ENCODE measurements around the gene ERCC1.
A peak's percentile ranks its signal among the peaks of the same experiment; 100 is the strongest.

Gene ERCC1

GRCh38 chr19:45404557-45405434 is 18.9 kb downstream of the ERCC1 start, which contains the start of gene PPP1R13L:
Gene PPP1R13L (minus strand): TSS chr19:45405069. CDS start chr19:45398318, 6,751 bp downstream.
- DNase-seq = no peak

GRCh38 chr19:45403781-45404556 is 19.7 kb downstream of the ERCC1 start:
- no peak for DNase-seq

- no peak for DNase-seq
Measured at GRCh38 chr19:45403272-45403671, 20.4 kb downstream of the ERCC1 start.

- peak; percentile 58 for DNase-seq
Measured at GRCh38 chr19:45402298-45403061, 21.2 kb downstream of the ERCC1 start.

GRCh38 chr19:45401815-45402214 is 21.9 kb downstream of the ERCC1 start:
- no peak for DNase-seq

GRCh38 chr19:45400192-45400591 is 23.5 kb downstream of the ERCC1 start:
- no peak for DNase-seq

GRCh38 chr19:45395821-45396617 is 27.7 kb downstream of the ERCC1 start:
- DNase-seq = no peak

- DNase-seq = no peak
Measured at GRCh38 chr19:45391871-45392665, 31.6 kb downstream of the ERCC1 start.

GRCh38 chr19:45391346-45391745 is 32.4 kb downstream of the ERCC1 start:
- DNase-seq = no peak

- DNase-seq = no peak
Measured at GRCh38 chr19:45385392-45386221, 38.1 kb downstream of the ERCC1 start.

GRCh38 chr19:45382426-45382825 is 41.3 kb downstream of the ERCC1 start:
- DNase-seq = no peak

- no peak for DNase-seq
Measured at GRCh38 chr19:45380107-45380506, 43.6 kb downstream of the ERCC1 start.

GRCh38 chr19:45376045-45376724 is 47.5 kb downstream of the ERCC1 start:
- peak; percentile 70 for DNase-seq

- DNase-seq = peak; percentile 100
Measured at GRCh38 chr19:45370410-45371204, 53.1 kb downstream of the ERCC1 start, which contains the start of gene ERCC2. Gene ERCC2 (minus strand): TSS chr19:45370573. CDS start chr19:45370540, 33 bp downstream.

GRCh38 chr19:45368737-45369340 is 54.9 kb downstream of the ERCC1 start:
- DNase-seq = no peak

GRCh38 chr19:45368127-45368526 is 55.6 kb downstream of the ERCC1 start:
- no peak for DNase-seq

GRCh38 chr19:45364696-45365095 is 59.0 kb downstream of the ERCC1 start:
- DNase-seq = no peak

- DNase-seq = no peak
Measured at GRCh38 chr19:45363861-45364459, 59.8 kb downstream of the ERCC1 start.

All from eye (tissue), 1 donor.